Ishikawa (cell line): Measurements from ENCODE around the gene PPA1.

Source experiments
- CEBPB ChIP-seq: IDR thresholded peaks from 2 replicates; pipeline ENCODE4 v1.6.1; 2012
- EP300 ChIP-seq: IDR thresholded peaks from 2 replicates; pipeline ENCODE4 v1.6.1; 2012; ENCODE audit warnings: borderline replicate concordance
- MAX ChIP-seq: IDR thresholded peaks from 2 replicates; pipeline ENCODE4 v1.6.1; 2012
- RAD21 ChIP-seq: IDR thresholded peaks from 2 replicates; pipeline ENCODE4 v1.6.1; 2012; ENCODE audit warnings: low read depth
- TAF1 ChIP-seq: IDR thresholded peaks from 2 replicates; pipeline ENCODE4 v1.6.1; 2012; ENCODE audit warnings: low read depth, mild to moderate bottlenecking
- TEAD4 ChIP-seq: IDR thresholded peaks from 2 replicates; pipeline ENCODE4 v1.6.1; 2012
- YY1 ChIP-seq: IDR thresholded peaks from 2 replicates; pipeline ENCODE4 v1.6.1; 2012; ENCODE audit warnings: low read depth
- ZBTB7A ChIP-seq: IDR thresholded peaks from 2 replicates; pipeline ENCODE4 v1.6.1; 2012; ENCODE audit warnings: low read depth

GRCh38 chr10:70258216-70258615 lies 25.0 kb upstream of the PPA1 start:
- no peak for TF ChIP-seq TAF1
- no peak for TF ChIP-seq MAX
- TF ChIP-seq EP300: no peak
- peak; percentile 88 for TF ChIP-seq CEBPB
- TF ChIP-seq ZBTB7A: no peak
- no peak for TF ChIP-seq RAD21
- TF ChIP-seq TEAD4: no peak
- no peak for TF ChIP-seq YY1
